HG03457 (cell line): ENCODE data around the gene MAP2.

Source experiments
- ATAC-seq: cut with Tn5 transposase; IDR thresholded peaks from one replicate; pipeline ENCODE4 v1.9.1; 2021; ENCODE audit warnings: moderate number of reproducible peaks; ENCODE audit not compliant: unreplicated experiment

MAP2 gene

DNA sequence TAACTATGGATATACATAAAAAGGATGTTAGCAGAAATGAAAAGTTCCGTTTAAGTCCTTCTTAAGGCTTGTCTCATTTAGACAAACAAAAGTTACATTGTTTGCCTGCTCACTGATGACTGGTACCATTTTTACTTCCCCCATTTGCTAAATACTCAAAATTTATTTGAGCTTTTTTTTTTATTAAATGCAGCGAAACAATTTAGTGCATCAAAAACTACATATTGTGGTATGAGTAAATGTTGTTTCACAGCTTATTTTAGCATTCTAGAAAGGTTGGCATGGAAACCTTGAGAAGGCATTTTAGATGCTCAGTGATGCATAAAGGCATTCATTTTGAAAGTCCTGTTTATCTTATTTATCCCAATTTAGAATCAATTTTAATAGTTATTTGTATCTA is 100.0 kb downstream of the MAP2 start:
- peak; percentile 35 for ATAC-seq

DNA sequence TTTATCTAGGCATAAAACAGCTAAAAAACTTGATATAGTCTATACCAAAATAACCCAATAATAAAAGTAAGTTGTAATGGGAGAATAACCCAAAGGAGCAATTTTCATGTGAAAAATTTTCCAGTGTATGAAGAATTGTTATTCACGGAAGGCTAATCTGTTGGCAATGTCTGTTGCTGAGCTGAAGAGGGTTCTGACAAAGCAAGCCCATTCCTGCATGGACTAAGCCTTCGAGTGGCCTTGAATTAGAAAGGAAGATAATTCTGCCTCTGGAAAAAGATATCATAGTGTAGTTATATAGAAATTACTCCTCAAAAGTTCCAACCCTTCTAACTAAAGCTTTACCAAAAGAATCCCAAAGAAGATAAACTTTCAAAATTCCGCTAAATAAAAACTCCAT is 101.5 kb downstream of the MAP2 start:
- no peak for ATAC-seq

DNA sequence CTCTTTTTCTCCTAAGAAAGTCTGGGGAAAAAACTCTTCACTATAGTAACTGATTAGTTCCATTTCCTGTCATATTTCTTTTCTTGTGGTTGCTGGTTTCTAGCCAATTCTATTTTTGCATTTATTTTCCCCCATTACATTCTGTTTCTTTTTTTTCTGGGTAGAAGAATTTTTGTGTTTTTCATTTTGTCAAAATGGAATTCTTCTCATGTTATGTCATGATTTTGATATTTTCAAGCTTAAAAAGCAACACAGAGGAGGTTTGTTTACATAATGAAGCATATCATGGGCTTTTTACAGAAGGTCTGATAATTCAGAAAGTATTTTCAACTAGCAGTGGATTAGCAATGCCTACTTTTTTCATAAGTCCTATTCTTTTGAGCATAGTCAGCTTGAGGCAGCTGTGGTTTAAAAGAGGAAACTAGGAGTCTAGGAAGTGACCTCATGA is 102.0 kb downstream of the MAP2 start:
- no peak for ATAC-seq

DNA sequence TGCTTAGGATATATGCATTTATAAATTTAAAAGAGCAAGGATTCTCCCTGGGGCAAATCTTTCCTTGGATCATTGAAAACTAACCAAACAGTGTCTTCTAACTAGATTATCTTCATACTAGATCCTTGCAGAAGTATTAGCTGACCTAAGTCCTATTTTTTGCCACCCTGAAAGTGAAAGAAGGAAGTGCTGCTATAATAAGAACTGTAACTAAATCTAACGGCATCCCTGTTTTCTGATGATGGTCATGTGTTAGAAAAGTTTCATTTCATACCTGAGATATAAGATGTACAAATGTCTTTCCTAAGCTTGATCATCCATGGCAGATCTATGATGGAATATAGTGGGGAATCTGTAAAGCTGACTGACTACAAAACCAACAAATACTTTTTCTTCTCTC is 102.7 kb downstream of the MAP2 start:
- ATAC-seq = no peak

DNA sequence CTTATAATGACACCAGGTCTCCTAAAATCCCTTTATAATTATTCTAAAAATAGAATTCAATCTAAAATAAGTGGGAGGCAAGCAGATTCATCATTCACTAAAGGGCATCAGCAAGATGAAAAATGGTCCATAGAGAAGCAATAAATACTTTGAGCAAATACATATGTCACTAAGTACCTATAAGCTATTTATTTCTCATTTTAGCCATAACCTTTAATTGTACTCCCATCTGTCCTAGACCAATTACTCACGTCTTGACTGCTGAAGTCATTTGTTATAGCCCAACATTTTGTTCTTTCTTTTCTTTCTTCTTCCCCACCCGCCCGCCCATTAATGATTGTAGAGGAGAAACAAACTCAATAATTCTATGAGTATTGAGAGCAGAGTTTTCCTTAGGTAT is 105.7 kb downstream of the MAP2 start:
- no peak for ATAC-seq

DNA sequence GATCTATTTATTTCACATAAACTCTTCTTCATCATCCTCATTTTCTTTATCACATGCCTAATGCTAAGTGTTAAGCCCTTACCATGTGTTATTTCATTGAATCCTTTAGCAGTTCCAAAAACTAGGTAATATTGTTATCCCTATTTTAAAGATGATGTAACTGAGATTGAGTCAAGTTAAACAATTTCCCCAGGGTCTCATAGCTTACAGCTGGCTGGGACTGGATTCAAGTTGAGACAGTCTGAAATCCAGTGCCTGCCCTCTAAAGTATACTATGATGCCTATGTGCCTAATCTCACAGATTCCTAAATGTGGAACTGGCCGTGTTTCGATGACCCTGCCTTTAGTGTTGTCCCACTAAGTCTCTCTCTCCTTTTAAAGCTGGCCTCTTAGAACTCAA is 108.5 kb downstream of the MAP2 start:
- ATAC-seq = no peak

DNA sequence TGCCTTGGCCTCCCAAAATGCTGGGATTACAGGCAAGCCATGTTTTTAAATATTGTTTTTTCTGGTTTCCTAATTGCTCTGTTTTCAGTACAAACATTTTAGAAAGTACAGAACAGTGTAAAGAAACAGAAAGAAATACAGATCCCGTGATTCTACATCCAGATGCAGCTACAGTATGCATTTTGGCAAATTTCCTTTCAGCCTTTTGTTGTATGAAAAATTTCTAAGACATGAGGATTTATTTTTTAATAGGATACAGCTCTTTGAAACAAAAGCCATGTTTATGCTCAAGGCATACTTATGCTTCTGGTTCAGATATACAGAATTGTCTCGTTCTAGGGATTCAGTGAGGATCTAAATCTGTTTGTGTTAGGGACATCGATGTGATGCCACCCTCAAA is 109.5 kb downstream of the MAP2 start:
- no peak for ATAC-seq

DNA sequence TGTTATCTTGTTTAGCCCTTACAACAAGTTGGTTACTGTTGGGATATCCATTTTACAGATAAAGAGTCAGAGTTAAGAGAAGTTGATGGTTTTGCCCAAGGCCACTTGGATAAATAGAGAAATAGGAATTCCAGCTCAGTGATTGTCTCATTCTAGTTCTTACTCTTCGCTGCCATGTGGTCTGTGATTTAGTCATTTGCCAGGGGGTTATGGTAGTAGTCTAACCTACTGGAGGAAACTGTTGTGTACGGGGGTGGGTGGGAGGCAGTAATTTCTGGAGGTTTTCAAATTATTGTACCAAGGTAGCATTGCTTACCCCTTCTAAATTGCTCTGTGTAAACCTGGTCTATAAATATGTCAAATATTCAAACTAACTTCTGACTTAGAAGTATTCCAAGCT is 110.4 kb downstream of the MAP2 start:
- peak; percentile 61 for ATAC-seq

DNA sequence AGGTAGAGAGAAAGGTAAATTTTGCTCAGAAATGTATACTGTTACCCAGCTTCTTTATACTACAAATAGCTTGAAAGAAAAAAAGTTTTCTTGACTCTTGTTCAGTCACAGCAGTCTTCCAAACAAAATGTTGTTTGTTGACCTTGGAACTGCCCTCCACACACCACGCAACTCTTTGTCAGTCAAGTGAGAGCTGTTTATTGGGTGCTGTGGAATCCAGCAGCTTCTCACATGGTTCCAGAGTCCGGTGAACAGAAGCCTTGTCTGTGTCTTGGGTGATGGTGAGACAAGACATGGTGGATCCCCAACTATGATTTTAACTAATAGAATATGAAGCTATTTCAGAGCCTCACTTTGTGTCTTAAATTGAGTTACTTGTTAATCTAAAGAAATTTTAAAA is 112.5 kb downstream of the MAP2 start:
- ATAC-seq = no peak

DNA sequence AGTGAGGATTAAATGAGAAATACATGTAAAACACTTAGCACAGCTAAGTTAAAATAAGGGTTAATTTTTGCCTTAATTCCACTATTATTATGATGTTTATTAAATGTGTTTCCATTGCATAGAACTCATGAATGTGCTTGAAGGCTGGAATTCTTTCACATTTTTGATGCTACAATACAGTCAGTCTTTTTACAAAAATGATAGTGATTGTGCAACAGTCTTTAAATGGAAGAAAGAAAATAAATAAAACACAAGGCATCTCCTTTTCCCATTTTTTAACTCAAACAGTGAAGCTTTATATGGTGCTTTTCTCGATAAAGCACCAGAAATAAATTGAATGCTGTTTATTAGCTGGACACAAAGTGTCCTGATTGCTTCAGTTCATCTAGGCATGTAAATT is 123.9 kb downstream of the MAP2 start:
- no peak for ATAC-seq

DNA sequence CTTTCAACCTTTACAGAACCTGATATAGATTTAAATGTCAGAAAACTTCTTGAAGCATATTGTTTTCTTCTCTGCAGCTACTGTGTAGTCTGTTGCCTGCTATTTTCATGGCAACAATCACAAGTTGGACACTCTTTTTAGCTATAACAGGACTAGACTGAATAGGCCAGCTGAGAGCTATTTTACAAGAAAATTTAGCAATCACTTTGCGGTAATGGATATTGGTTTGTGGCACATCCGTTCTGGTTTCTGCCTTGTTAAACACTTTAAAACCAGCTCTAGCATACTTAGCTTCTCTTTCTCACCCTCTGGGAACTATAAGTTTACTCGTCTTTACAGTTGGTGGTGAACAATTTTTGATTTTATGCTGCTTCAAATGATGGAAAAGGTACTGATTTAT is 125.7 kb downstream of the MAP2 start:
- ATAC-seq = no peak

DNA sequence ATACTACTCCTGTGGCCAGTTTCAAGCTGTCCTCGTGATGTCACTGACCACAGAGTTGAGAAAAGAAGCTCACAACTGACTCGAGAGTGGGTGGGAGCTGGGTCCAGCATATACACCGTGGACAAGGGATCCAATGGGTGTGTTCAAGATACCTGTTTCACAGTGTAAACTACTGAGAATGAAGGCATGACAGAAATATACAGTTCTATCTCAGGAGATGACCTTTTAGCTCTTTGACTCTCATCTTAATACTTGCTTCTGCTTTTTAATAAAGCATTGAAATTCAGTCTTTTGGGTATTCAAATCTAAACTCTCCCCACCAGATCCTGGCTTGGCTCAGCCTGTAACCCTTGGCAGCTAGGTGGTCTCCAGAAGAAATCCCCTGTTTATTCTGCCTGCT is 130.1 kb downstream of the MAP2 start:
- no peak for ATAC-seq

DNA sequence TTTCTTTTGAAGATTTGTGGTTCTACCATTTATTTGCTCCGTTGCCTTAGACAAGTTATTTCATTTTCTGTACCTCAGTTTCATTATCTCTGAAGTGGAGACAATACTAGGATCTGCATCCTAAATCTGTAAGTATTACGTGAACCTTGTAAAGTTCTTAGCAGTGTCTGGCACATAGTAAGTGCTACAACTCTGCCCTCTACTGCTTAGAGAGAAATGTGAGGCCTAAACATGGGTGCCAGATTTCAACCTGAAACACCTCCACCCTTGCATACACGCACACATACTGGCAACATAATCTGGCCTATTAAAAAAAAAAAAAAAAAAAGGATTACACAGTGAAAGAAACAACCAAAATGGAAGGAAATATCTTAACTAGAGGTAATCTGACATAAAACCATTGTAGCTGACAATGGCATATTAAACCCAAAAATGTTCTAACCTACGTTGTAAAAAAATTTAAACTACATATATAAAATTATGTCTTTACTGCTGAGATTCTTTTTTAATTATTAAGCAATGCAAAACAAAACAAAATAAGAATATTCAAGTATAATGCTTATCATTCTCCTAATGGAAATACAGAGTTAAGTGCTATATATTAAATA is 132.6 kb downstream of the MAP2 start:
- ATAC-seq = no peak

DNA sequence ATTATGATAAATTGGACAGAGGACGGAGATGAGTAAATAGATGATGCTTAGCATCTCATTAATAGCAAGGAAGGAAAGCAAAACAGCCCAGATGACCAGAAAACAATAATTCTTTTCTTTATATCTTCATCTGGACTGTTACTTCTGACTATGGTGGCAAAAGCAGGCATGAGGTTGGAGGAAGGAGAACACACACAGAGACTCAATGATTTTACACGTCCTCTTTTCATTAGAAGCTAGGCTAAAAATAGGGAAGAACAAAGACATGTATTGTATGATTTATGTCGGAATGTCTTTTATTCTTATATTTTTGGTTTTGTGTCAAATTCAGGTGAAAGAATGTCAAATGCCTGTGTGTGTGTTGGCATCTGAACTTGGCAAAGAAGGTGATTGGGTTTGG is 137.1 kb downstream of the MAP2 start:
- ATAC-seq = no peak

DNA sequence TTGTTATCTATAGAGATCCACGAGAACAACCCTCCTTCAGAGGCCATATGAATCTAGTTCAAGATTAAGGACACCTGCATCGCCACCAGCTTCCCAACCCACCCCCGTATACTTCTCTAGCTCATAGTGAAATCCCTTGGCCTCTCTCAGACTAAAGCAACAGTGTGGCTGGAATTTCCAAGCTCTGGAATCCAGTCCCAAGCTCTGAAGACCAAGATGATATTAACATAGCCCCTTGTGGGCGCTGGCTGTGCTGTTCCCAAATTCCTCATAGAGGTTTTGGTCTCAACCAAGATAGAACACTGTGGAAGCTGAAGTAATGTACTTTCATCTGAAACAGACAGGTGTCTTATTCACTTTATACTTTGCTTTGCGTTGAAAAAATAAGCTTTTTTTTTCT is 139.6 kb downstream of the MAP2 start:
- ATAC-seq = no peak

DNA sequence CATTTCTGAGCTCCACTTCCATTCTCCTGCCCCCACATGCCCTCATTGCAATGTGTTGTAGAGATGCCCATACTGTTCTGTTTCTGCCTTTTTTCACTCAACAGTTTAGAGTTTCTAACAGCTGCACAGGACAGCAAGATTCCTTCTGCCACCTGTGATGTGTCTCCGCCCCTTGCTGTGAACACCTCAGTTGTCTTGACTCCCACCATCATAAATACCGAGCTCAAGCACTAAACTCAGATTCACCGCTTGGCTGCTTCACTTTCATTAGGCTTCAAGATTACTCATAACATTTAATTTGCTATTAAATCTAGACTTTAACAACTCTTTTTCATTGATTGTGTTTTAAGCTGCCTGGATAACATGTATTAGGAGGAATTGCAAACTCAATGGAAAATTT is 141.0 kb downstream of the MAP2 start:
- no peak for ATAC-seq

DNA sequence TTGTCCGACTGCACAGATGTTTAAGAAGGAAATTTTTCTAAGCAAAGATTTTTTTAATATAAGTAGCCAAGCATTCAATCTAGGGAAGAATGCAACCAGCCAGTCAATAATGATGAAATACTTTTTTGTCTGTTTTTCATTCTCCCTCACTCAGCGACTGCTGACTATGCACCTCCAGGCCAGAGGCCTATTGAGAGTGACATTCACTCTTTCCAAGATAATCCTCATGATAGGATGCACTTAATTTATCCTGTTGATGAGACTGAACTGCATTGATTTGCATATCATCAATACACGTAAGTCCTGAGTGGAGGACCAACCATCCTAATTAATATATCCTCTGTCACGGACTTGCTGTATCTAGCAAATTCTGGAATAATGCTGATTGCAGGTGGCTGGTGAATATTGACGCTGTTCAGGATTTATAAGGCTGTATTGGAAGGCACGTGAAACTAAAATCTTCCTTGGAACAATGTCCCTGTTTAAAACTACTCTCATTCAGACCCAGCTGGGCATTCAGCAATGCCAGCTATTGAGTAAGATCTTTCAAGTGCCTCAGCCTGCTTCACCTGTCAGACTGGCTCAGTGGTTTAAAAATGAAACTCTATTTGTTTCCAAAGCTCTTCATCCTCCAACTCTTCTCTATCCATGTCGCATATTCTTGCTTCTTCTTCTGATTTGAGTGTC is 142.2 kb downstream of the MAP2 start:
- no peak for ATAC-seq

DNA sequence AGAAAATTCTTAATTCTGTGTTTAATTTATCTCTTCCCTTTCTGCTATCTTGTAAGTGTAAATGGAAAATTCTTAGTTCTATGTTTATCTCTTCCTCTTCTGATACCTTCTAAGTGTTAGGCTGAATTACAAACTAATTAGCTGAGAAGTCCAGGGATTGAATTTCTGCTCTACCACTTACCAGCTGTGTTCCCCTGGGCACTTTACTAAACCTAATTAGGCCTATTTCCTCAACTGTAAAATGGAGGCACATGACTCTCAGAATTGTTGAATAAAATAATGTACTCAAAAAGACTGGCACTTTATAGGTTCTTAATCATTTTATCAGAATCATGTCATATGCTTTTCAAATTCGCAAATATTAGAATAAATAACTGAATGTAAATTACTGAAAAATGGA is 146.3 kb downstream of the MAP2 start:
- ATAC-seq = no peak

DNA sequence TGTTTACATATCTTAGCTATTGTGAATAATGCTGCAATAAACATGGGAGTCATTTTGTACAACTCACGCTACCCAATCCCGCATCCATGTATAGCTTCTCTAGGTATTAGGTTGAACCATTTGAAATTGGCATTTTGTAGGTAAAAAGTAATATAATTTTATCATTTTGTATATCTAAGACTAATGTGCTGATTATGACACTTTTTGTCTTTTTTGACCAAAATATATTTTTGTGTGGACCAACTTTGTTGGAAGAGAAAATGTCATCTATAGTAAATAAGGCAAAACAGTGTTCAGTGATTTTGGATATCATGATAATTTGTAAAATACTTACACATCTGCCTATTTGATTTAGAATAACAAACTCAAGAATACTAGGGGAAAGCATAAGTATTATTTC is 150.7 kb downstream of the MAP2 start:
- no peak for ATAC-seq

DNA sequence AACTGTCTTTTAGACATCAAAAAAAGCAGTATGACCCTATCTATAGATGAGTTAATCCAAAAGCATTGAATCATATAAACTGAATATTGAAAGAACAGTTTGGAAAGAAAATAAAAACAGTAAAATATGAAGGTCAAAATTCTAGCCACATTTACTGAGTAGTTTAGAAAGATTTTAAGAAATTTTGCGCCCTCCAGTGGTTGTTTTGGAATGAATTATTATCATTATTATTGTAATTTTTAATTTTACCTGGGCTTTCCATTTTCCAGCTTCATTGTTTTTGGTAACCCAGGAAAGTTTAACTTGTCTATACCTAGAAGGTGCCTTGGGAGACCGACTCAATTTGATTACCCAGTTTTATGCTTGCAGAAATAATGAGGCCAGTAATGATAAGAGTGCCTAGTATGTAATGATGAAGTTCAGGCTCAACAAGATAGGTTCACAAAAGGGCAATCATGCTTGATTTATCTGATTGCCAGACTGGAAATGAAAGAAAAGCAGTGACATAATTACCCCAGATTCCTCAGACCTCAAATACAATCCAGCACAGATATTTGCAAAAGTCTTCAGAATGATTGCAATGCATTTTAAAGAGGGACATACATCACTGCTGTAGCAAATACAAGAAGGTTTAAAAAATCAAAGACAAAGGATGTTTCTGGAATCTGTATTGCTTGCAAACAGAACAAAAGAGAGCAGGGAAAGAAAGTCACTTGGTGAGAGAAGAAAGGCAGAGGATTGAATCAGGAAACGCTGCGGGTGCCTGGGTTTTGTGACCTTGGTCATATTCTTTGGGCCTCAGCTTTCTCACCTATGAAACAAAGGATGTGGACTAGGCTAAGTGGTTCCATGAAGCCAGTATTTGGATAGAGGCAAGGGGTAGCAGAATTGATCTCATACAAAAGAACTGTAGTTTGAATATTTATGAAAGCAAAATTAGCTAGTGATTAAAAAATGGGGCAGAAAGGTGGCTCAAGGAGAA is 153.8 kb downstream of the MAP2 start:
- ATAC-seq = no peak

DNA sequence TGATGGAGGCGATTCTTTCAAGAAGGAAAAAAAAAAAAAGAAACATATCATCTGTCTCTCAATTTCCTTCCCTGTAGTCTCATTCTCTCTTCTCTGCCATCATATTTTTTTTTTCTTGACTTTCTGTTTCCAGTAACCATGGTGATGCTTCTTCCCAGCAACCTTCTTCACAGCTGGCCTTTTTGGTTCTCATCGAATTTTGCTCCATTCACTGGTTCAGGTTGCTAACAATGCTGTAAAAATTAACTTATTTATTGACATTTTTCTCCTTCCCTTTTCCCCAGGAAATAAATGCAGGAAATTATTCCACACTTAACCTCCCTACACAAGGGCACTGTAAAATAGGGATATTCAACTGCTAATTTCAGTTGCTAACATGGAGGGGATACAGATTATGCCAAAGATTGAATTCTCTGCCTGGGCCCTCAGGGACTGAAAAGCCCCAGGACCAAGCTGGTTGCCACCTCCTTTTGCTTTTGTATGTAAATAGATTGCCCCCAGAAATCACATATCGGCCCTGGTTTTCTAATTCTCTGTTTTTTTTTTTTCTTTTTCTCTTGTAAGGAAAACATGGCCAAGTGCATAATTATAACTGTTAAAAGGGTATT is 154.7 kb downstream of the MAP2 start:
- no peak for ATAC-seq
